CD14-positive monocyte (primary cell): ENCODE results near the gene FNDC3B. TPM values are rescaled to one million over a fixed set of nuclear protein-coding genes. Genes with fewer than 3 reads are reported as not detected.

Experiments
- DNase-seq, 3 donors: peaks; one replicate each; pipeline ENCODE4 v3.0.0-alpha.2; 2011 to 2022
- H2AFZ ChIP-seq: 2 replicates; pipeline ENCODE4 v1.6.0; 2012; ENCODE audit warnings: mild to moderate bottlenecking, low read depth, low read length, inconsistent platforms; ENCODE audit not compliant: insufficient read depth, poor library complexity, severe bottlenecking
- H3K27ac ChIP-seq, 2 donors: 1 replicate in 1 of 2; 2 replicates in 1 of 2; pipeline ENCODE4 v1.5.1; 2012 to 2013; ENCODE audit warnings: low read length in 2 of 2, control low read depth in 1 of 2, inconsistent platforms in 1 of 2, low read depth in 1 of 2, mild to moderate bottlenecking in 1 of 2
- H3K27me3 ChIP-seq, 2 donors: one replicate each; pipeline versions ENCODE4 v1.6.0 to v1.6.1; 2011 to 2013; ENCODE audit warnings: low read length in 2 of 2; ENCODE audit not compliant: control insufficient read depth in 2 of 2, insufficient read depth in 2 of 2
- H3K36me3 ChIP-seq, 2 donors: replicated peaks in 1 of 2; 1 replicate in 1 of 2; 2 replicates in 1 of 2; pipeline versions ENCODE4 v1.5.1 to v1.6.1; 2012 to 2013; ENCODE audit warnings: low read length in 2 of 2, control low read depth in 1 of 2, inconsistent platforms in 1 of 2, mild to moderate bottlenecking in 1 of 2; ENCODE audit not compliant: insufficient read depth in 2 of 2, control insufficient read depth in 1 of 2
- H3K4me1 ChIP-seq, 2 donors: 1 replicate in 1 of 2; 2 replicates in 1 of 2; pipeline versions ENCODE4 v1.5.1 to v1.6.1; 2012 to 2013; ENCODE audit warnings: low read length in 2 of 2, control low read depth in 1 of 2, inconsistent platforms in 1 of 2, mild to moderate bottlenecking in 1 of 2, moderate library complexity in 1 of 2; ENCODE audit not compliant: insufficient read depth in 2 of 2, control insufficient read depth in 1 of 2
- H3K4me2 ChIP-seq: replicated peaks from 2 replicates; pipeline ENCODE3; 2012; ENCODE audit warnings: low read length, moderate library complexity, mild to moderate bottlenecking; ENCODE audit not compliant: poor library complexity, severe bottlenecking; ENCODE audit errors: extremely low read depth
- H3K4me3 ChIP-seq, 3 experiments: fragments of 200-600 bp in 1 of 3; sonication (generic) in 1 of 3; replicated peaks in 1 of 3; 1 replicate in 2 of 3; 2 replicates in 1 of 3; pipeline ENCODE4 v1.5.1; 2011 to 2013; ENCODE audit warnings: low read length in 3 of 3, mild to moderate bottlenecking in 3 of 3, control low read depth in 2 of 3, low read depth in 2 of 3, inconsistent platforms in 1 of 3, moderate library complexity in 1 of 3
- H3K79me2 ChIP-seq: 2 replicates; pipeline ENCODE4 v1.6.0; 2012; ENCODE audit warnings: mild to moderate bottlenecking, control low read depth, inconsistent platforms, low read length, moderate library complexity; ENCODE audit not compliant: insufficient read depth
- H3K9ac ChIP-seq: 2 replicates; pipeline ENCODE4 v1.6.0; 2017; ENCODE audit warnings: low read length, mild to moderate bottlenecking; ENCODE audit not compliant: insufficient read depth, poor library complexity, severe bottlenecking
- H3K9me3 ChIP-seq, 2 donors: replicated peaks in 1 of 2; 1 replicate in 1 of 2; 2 replicates in 1 of 2; pipeline versions ENCODE4 v1.5.1 to v1.6.1; 2012 to 2013; ENCODE audit warnings: low read length in 2 of 2, control low read depth in 1 of 2; ENCODE audit not compliant: control insufficient read depth in 1 of 2, insufficient read depth in 1 of 2
- H4K20me1 ChIP-seq: 2 replicates; pipeline ENCODE4 v1.6.0; 2012; ENCODE audit warnings: mild to moderate bottlenecking, low read length, control low read depth, moderate library complexity; ENCODE audit not compliant: insufficient read depth
- H3K27ac Mint-ChIP-seq, 7 donors: one replicate each; pipeline ENCODE4 v1.8.0; 2020; ENCODE audit warnings: mild to moderate bottlenecking in 7 of 7, mixed read lengths in 7 of 7, moderate library complexity in 6 of 7, inconsistent platforms in 2 of 7
- H3K27me3 Mint-ChIP-seq, 3 donors: one replicate each; pipeline ENCODE4 v1.8.0; 2021 to 2022; ENCODE audit warnings: low read depth in 3 of 3, mild to moderate bottlenecking in 3 of 3, mixed read lengths in 3 of 3, moderate library complexity in 3 of 3, inconsistent platforms in 1 of 3
- H3K36me3 Mint-ChIP-seq, 2 donors: one replicate each; pipeline ENCODE4 v1.8.0; 2020; ENCODE audit warnings: mixed read lengths in 2 of 2, inconsistent platforms in 1 of 2, mild to moderate bottlenecking in 1 of 2
- H3K4me1 Mint-ChIP-seq: one replicate; pipeline ENCODE4 v1.8.0; 2020; ENCODE audit warnings: mild to moderate bottlenecking, mixed read lengths
- H3K4me3 Mint-ChIP-seq, 2 donors: one replicate each; pipeline ENCODE4 v1.8.0; 2020; ENCODE audit warnings: mild to moderate bottlenecking in 2 of 2, mixed read lengths in 2 of 2, moderate library complexity in 1 of 2
- H3K9me3 Mint-ChIP-seq, 7 donors: one replicate each; pipeline ENCODE4 v1.8.0; 2020 to 2022; ENCODE audit warnings: mixed read lengths in 7 of 7, mild to moderate bottlenecking in 6 of 7, moderate library complexity in 6 of 7, inconsistent platforms in 2 of 7
- WGBS: methylation state at CpG from one replicate; pipeline ENCODE4 v1.1.5; 2013; ENCODE audit warnings: missing lambda C conversion rate; ENCODE audit not compliant: insufficient coverage; 5-methylcytosine and 5-hydroxymethylcytosine counted together
- intact Hi-C, 2 donors: fragments of 100-400 bp; cut with micrococcal nuclease; formaldehyde crosslinking; loops; one replicate each; pipeline versions ENCODE4 v1.15.0 to v1.15.1; 2023
- polyA plus RNA-seq, 3 donors: library from polyadenylated mRNA; depleted of rRNA in 1 of 3; unstranded in 2 of 3; stranded (reverse) in 1 of 3; fragments of 300-500 nt in 2 of 3; fragments of >200 nt in 1 of 3; fragmentation: Illumina TruSeq in 2 of 3; gene quantifications; 1 replicate in 2 of 3; 2 replicates in 1 of 3; pipeline ENCODE4 v1.2.3, GENCODE V29; 2012 to 2021
- TF ChIP-seq, protein P1 (sequence below): fragments of 200-600 bp; IDR thresholded peaks from one replicate; pipeline ENCODE4 v1.8.0; 2022; ENCODE audit warnings: antibody characterized with exemption, mild to moderate bottlenecking

FNDC3B gene
- polyA plus RNA-seq, 3 donors = 19.6 to 36.1 (median 25.7) TPM

DNA sequence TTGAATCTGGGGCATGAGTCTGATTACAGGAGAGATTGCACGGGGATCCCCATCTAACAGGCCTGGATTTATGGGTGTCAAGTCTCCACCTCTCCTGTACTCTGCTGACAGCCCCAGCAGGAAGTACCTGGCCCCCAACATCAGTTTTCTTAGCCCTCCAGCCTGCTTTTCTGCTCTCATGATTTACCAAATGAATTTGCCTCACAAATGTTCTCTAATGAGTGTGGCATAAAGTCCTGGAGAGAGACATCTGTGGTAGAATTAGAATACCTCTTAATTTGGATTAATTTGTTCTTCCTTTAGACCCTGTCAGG is 60.1 kb downstream of the FNDC3B start:
- H3K27ac Mint-ChIP-seq = peak overlapping the region in 5 of 7 donors; percentile 48 to 79 (median 52)

DNA sequence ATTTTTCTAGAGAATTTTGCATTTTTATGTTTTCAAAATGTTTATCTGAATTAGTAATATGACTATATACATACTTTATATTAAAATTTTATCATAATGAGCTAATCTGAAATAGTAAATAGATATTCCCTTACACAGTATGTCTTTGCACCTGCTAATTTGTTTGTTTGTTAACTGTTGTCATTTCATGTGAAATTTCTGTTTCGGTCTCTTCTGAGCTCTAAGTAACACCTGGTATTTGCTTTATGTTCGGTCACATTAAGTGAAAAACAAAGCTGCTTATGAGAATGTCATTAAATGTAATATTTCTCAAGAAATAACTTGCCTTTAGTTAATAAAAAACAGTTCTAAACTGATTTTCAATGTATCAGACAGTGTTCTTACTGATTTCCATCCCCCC is 61.1 kb downstream of the FNDC3B start:
- H3K9ac ChIP-seq = no peak overlapping the region
- peaks cover 100% of the 10 kb centered on the region for H3K79me2 ChIP-seq
- DNase-seq = no peak
- peaks cover 74% of the 10 kb centered on the region for H3K4me1 Mint-ChIP-seq
- H2AFZ ChIP-seq = no peak overlapping the region
- peaks cover 37 to 71% of the 10 kb centered on the region in 2 donors for H3K4me1 ChIP-seq
- no peak overlapping the region for H3K4me3 ChIP-seq
- no peak overlapping the region for H3K27ac ChIP-seq
- intact Hi-C loops = no loop called here
- H3K36me3 Mint-ChIP-seq = peaks cover 2 to 3% of the 10 kb centered on the region in 2 donors
- no peaks in the 10 kb centered on the region for H3K36me3 ChIP-seq
- H3K9me3 Mint-ChIP-seq = peaks cover 0 to 1% (median 0%) of the 10 kb centered on the region in 7 donors
- TF ChIP-seq, protein P1, sequence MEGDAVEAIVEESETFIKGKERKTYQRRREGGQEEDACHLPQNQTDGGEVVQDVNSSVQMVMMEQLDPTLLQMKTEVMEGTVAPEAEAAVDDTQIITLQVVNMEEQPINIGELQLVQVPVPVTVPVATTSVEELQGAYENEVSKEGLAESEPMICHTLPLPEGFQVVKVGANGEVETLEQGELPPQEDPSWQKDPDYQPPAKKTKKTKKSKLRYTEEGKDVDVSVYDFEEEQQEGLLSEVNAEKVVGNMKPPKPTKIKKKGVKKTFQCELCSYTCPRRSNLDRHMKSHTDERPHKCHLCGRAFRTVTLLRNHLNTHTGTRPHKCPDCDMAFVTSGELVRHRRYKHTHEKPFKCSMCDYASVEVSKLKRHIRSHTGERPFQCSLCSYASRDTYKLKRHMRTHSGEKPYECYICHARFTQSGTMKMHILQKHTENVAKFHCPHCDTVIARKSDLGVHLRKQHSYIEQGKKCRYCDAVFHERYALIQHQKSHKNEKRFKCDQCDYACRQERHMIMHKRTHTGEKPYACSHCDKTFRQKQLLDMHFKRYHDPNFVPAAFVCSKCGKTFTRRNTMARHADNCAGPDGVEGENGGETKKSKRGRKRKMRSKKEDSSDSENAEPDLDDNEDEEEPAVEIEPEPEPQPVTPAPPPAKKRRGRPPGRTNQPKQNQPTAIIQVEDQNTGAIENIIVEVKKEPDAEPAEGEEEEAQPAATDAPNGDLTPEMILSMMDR = no peak
- H3K27me3 Mint-ChIP-seq = no peaks in the 10 kb centered on the region
- H3K27ac Mint-ChIP-seq = no peak overlapping the region
- H3K4me2 ChIP-seq = no peak overlapping the region
- H3K27me3 ChIP-seq = no peaks in the 10 kb centered on the region
- peaks cover 65% of the 10 kb centered on the region for H4K20me1 ChIP-seq
- no peak overlapping the region for H3K4me3 Mint-ChIP-seq
- H3K9me3 ChIP-seq = no peaks in the 10 kb centered on the region
- WGBS = no CpG with 5 or more reads among the region's 2 CpGs

More for the DNA sequence above, 60.1 kb downstream of the FNDC3B start:
- H2AFZ ChIP-seq = no peak overlapping the region
- intact Hi-C loops = no loop called here
- H3K4me3 ChIP-seq = no peak overlapping the region
- Mint-ChIP-seq H3K27me3 (no peaks in the 10 kb centered on the region), H3K36me3 (peaks cover 2 to 8% of the 10 kb centered on the region in 2 donors), H3K4me1 (peaks cover 74% of the 10 kb centered on the region), H3K4me3 (no peak overlapping the region), H3K9me3 (peaks cover 0 to 1% (median 0%) of the 10 kb centered on the region in 7 donors)
- H3K9ac ChIP-seq = no peak overlapping the region
- peaks cover 69% of the 10 kb centered on the region for H4K20me1 ChIP-seq
- no peaks in the 10 kb centered on the region for H3K36me3 ChIP-seq
- DNase-seq = no peak
- peaks cover 100% of the 10 kb centered on the region for H3K79me2 ChIP-seq
- H3K27me3 ChIP-seq = no peaks in the 10 kb centered on the region
- no peaks in the 10 kb centered on the region for H3K9me3 ChIP-seq
- no peak overlapping the region for H3K27ac ChIP-seq
- TF ChIP-seq, protein P1 = no peak
- H3K4me1 ChIP-seq = peaks cover 27 to 66% of the 10 kb centered on the region in 2 donors
- no peak overlapping the region for H3K4me2 ChIP-seq
- WGBS = 20% methylated on average over 1 of the region's 1 CpG
